ENCODE results near the gene UTS2B.
A peak's percentile ranks its signal among the peaks of the same experiment; 100 is the strongest.

Gene UTS2B

GRCh38 chr3:191342006-191342405 is 11.7 kb upstream of the UTS2B start:
- FAIRE-seq = no peak
- TF ChIP-seq SPI1 (IDR thresholded peaks at IDR 0.05; ENCODE audit: low read depth, low read length) (no peak), POLR2A (IDR thresholded peaks at IDR 0.05; ENCODE audit: low read depth, low read length) (no peak), PAX5 (IDR thresholded peaks at IDR 0.05; ENCODE audit: insufficient read depth, low read length, severe bottlenecking) (no peak), POLR2AphosphoS5 (IDR thresholded peaks at IDR 0.05; ENCODE audit: low read depth, low read length) (no peak), TAF1 (IDR thresholded peaks at IDR 0.05; ENCODE audit: low read depth, low read length) (no peak), POU2F2 (IDR thresholded peaks at IDR 0.05; ENCODE audit: low read depth, low read length) (no peak)
- no peak for DNase-seq (ENCODE audit: insufficient read length, low spot score)

GRCh38 chr3:191340966-191341365 is 10.6 kb upstream of the UTS2B start:
- no peak for DNase-seq (ENCODE audit: insufficient read length, low spot score)
- FAIRE-seq = no peak
- TF ChIP-seq POLR2AphosphoS5 (IDR thresholded peaks at IDR 0.05; ENCODE audit: low read depth, low read length) = no peak
- TF ChIP-seq SPI1 (IDR thresholded peaks at IDR 0.05; ENCODE audit: low read depth, low read length) = no peak

- no peak for TF ChIP-seq POU2F2 (IDR thresholded peaks at IDR 0.05; ENCODE audit: low read depth, low read length)
- TF ChIP-seq POLR2AphosphoS5 (IDR thresholded peaks at IDR 0.05; ENCODE audit: low read depth, low read length) = no peak
- no peak for TF ChIP-seq TAF1 (IDR thresholded peaks at IDR 0.05; ENCODE audit: low read depth, low read length)
- no peak for TF ChIP-seq POLR2A (IDR thresholded peaks at IDR 0.05; ENCODE audit: low read depth, low read length)
- TF ChIP-seq SPI1 (IDR thresholded peaks at IDR 0.05; ENCODE audit: low read depth, low read length) = no peak
- no peak for TF ChIP-seq PAX5 (IDR thresholded peaks at IDR 0.05; ENCODE audit: insufficient read depth, low read length, severe bottlenecking)
- no peak for DNase-seq (ENCODE audit: insufficient read length, low spot score)
- no peak for FAIRE-seq
These were observed 10.0 kb upstream of the UTS2B start for GRCh38 chr3:191340351-191340750.

- TF ChIP-seq SPI1 (IDR thresholded peaks at IDR 0.05; ENCODE audit: low read depth, low read length) = 0 out of 2 replicates have a peak, but pooled peaks have one; percentile 3
- no peak for TF ChIP-seq TAF1 (IDR thresholded peaks at IDR 0.05; ENCODE audit: low read depth, low read length)
- DNase-seq (ENCODE audit: insufficient read length, low spot score) = no peak
- no peak for FAIRE-seq
These were observed 9.1 kb upstream of the UTS2B start for GRCh38 chr3:191339316-191339917.

GRCh38 chr3:191338177-191338488 is 7.8 kb upstream of the UTS2B start:
- FAIRE-seq (no peak), DNase-seq (ENCODE audit: insufficient read length, low spot score) (no peak)
- TF ChIP-seq POLR2AphosphoS5 (IDR thresholded peaks at IDR 0.05; ENCODE audit: low read depth, low read length) = no peak
- TF ChIP-seq POLR2A (IDR thresholded peaks at IDR 0.05; ENCODE audit: low read depth, low read length) = no peak
- TF ChIP-seq SPI1 (IDR thresholded peaks at IDR 0.05; ENCODE audit: low read depth, low read length) = no peak
- no peak for TF ChIP-seq PAX5 (IDR thresholded peaks at IDR 0.05; ENCODE audit: insufficient read depth, low read length, severe bottlenecking)
- TF ChIP-seq POU2F2 (IDR thresholded peaks at IDR 0.05; ENCODE audit: low read depth, low read length) = no peak
- TF ChIP-seq TAF1 (IDR thresholded peaks at IDR 0.05; ENCODE audit: low read depth, low read length) = no peak

GRCh38 chr3:191336833-191337232 is 6.5 kb upstream of the UTS2B start:
- FAIRE-seq (no peak), DNase-seq (ENCODE audit: insufficient read length, low spot score) (no peak)
- TF ChIP-seq SPI1 (IDR thresholded peaks at IDR 0.05; ENCODE audit: low read depth, low read length) = no peak
- no peak for TF ChIP-seq PAX5 (IDR thresholded peaks at IDR 0.05; ENCODE audit: insufficient read depth, low read length, severe bottlenecking)
- no peak for TF ChIP-seq POLR2A (IDR thresholded peaks at IDR 0.05; ENCODE audit: low read depth, low read length)
- TF ChIP-seq POU2F2 (IDR thresholded peaks at IDR 0.05; ENCODE audit: low read depth, low read length) = no peak
- no peak for TF ChIP-seq TAF1 (IDR thresholded peaks at IDR 0.05; ENCODE audit: low read depth, low read length)
- no peak for TF ChIP-seq POLR2AphosphoS5 (IDR thresholded peaks at IDR 0.05; ENCODE audit: low read depth, low read length)

- DNase-seq (ENCODE audit: insufficient read length, low spot score) (no peak), FAIRE-seq (no peak)
- TF ChIP-seq POU2F2 (IDR thresholded peaks at IDR 0.05; ENCODE audit: low read depth, low read length) (no peak), POLR2A (IDR thresholded peaks at IDR 0.05; ENCODE audit: low read depth, low read length) (no peak)
These were observed 4.1 kb upstream of the UTS2B start for GRCh38 chr3:191334346-191334893.

- TF ChIP-seq POLR2A (IDR thresholded peaks at IDR 0.05; ENCODE audit: low read depth, low read length) = no peak
- no peak for TF ChIP-seq SPI1 (IDR thresholded peaks at IDR 0.05; ENCODE audit: low read depth, low read length)
- TF ChIP-seq PAX5 (IDR thresholded peaks at IDR 0.05; ENCODE audit: insufficient read depth, low read length, severe bottlenecking) = no peak
- no peak for TF ChIP-seq POU2F2 (IDR thresholded peaks at IDR 0.05; ENCODE audit: low read depth, low read length)
- no peak for TF ChIP-seq POLR2AphosphoS5 (IDR thresholded peaks at IDR 0.05; ENCODE audit: low read depth, low read length)
- no peak for TF ChIP-seq TAF1 (IDR thresholded peaks at IDR 0.05; ENCODE audit: low read depth, low read length)
- FAIRE-seq (no peak), DNase-seq (ENCODE audit: insufficient read length, low spot score) (no peak)
These were observed 3.1 kb upstream of the UTS2B start for GRCh38 chr3:191333298-191333880.

GRCh38 chr3:191331388-191331787 is 1.1 kb upstream of the UTS2B start:
- no peak for DNase-seq (ENCODE audit: insufficient read length, low spot score)
- no peak for TF ChIP-seq PAX5 (IDR thresholded peaks at IDR 0.05; ENCODE audit: insufficient read depth, low read length, severe bottlenecking)
- TF ChIP-seq POLR2AphosphoS5 (IDR thresholded peaks at IDR 0.05; ENCODE audit: low read depth, low read length) = no peak
- no peak for TF ChIP-seq POLR2A (IDR thresholded peaks at IDR 0.05; ENCODE audit: low read depth, low read length)
- TF ChIP-seq POU2F2 (IDR thresholded peaks at IDR 0.05; ENCODE audit: low read depth, low read length) = no peak
- no peak for TF ChIP-seq SPI1 (IDR thresholded peaks at IDR 0.05; ENCODE audit: low read depth, low read length)
- no peak for TF ChIP-seq TAF1 (IDR thresholded peaks at IDR 0.05; ENCODE audit: low read depth, low read length)
- no peak for FAIRE-seq

GRCh38 chr3:191330530-191331048 is 263 bp upstream of the UTS2B start:
- FAIRE-seq (peak; percentile 50), DNase-seq (ENCODE audit: insufficient read length, low spot score) (no peak)
- TF ChIP-seq TAF1 (IDR thresholded peaks at IDR 0.05; ENCODE audit: low read depth, low read length) (no peak), POLR2A (IDR thresholded peaks at IDR 0.05; ENCODE audit: low read depth, low read length) (no peak), SPI1 (IDR thresholded peaks at IDR 0.05; ENCODE audit: low read depth, low read length) (no peak), PAX5 (IDR thresholded peaks at IDR 0.05; ENCODE audit: insufficient read depth, low read length, severe bottlenecking) (no peak), POU2F2 (IDR thresholded peaks at IDR 0.05; ENCODE audit: low read depth, low read length) (no peak), POLR2AphosphoS5 (IDR thresholded peaks at IDR 0.05; ENCODE audit: low read depth, low read length) (no peak)
